K562 (cell line): ENCODE measurements around the gene FBXO21. TPM values are rescaled to one million over a fixed set of nuclear protein-coding genes. Genes with fewer than 3 reads are reported as not detected.
A peak's percentile ranks its signal among the peaks of the same experiment; 100 is the strongest.

ENCODE experiments used
- ATAC-seq: fragments of 200-7000 bp; cut with Tn5 transposase; 3 replicates; pipeline ENCODE4 v1.9.1; 2020; ENCODE audit warnings: moderate library complexity
- BruUV-seq: library from RNA; stranded (reverse); fragments of 400-500 nt; replicated peaks from 2 replicates; lab custom pipeline; 2021; lab: Mats Ljungman, UMichigan
- CTCF ChIA-PET: fragments of 300-600 bp; formaldehyde crosslinking; extraction: SDS; loops from one replicate; lab custom pipeline; 2021; ENCODE audit warnings: low intra/inter-chr PET ratio; lab: Yijun Ruan, JAX
- POLR2A ChIA-PET: fragments of 300-600, 350-650 bp; sonication (Branson Sonifier 250); formaldehyde crosslinking; extraction: SDS; loops from one replicate; lab custom pipeline; 2021; ENCODE audit warnings: antibody characterized with exemption, inconsistent platforms; lab: Yijun Ruan, JAX
- DNase-seq, 4 experiments: peaks; one replicate each; pipeline versions ENCODE4 v3.0.0 to v3.0.0-alpha.2; 2011 to 2018; ENCODE audit warnings: low spot score in 3 of 4, mixed read lengths in 3 of 4; ENCODE audit errors: extremely low read depth in 1 of 4
- FAIRE-seq: peaks from 2 replicates; lab custom pipeline; 2011; peaks lifted over from hg19 to GRCh38; lab: Jason Lieb, UNC
- H2AFZ ChIP-seq: 2 replicates; pipeline ENCODE4 v1.6.0; 2011; ENCODE audit warnings: low read depth, low read length, control low read depth, inconsistent platforms
- H3K27ac ChIP-seq: fragments of 200-600 bp; 3 replicates; pipeline ENCODE4 v1.8.0; 2011; ENCODE audit warnings: low read depth, mild to moderate bottlenecking, control low read depth, inconsistent platforms, low read length, moderate library complexity, mixed read lengths; ENCODE audit errors: extremely low read depth
- H3K27me3 ChIP-seq, 2 experiments: fragments of 300-600 bp in 1 of 2; 2 replicates in 1 of 2; 3 replicates in 1 of 2; pipeline versions ENCODE4 v1.6.0 to v1.8.0; 2011; ENCODE audit warnings: inconsistent platforms in 2 of 2, low read length in 2 of 2, mild to moderate bottlenecking in 1 of 2, mixed read lengths in 1 of 2, moderate library complexity in 1 of 2; ENCODE audit not compliant: control insufficient read depth in 2 of 2, insufficient read depth in 2 of 2
- H3K36me3 ChIP-seq: fragments of 300-600 bp; 3 replicates; pipeline ENCODE4 v1.8.0; 2011; ENCODE audit warnings: mild to moderate bottlenecking, low read length, inconsistent platforms; ENCODE audit not compliant: control insufficient read depth, insufficient read depth
- H3K4me1 ChIP-seq, 2 experiments: fragments of 200-600 bp in 1 of 2; replicated peaks in 1 of 2; 2 replicates in 1 of 2; 3 replicates in 1 of 2; pipeline versions ENCODE4 v1.5.1 to v1.8.0; 2011; ENCODE audit warnings: inconsistent platforms in 2 of 2, low read length in 2 of 2, mild to moderate bottlenecking in 1 of 2, mixed read lengths in 1 of 2, moderate library complexity in 1 of 2; ENCODE audit not compliant: control insufficient read depth in 2 of 2, insufficient read depth in 2 of 2
- H3K4me2 ChIP-seq: 2 replicates; pipeline ENCODE4 v1.6.1; 2011; ENCODE audit warnings: low read length, control low read depth, inconsistent platforms, mixed read lengths; ENCODE audit not compliant: insufficient read depth
- H3K4me3 ChIP-seq: fragments of 200-600 bp; sonication (generic), shearing (Covaris generic); 2 replicates; pipeline ENCODE4 v1.5.1; 2016; ENCODE audit warnings: control low read depth, inconsistent platforms
- H3K79me2 ChIP-seq: fragments of 200-600 bp; 3 replicates; pipeline ENCODE4 v1.8.0; 2011; ENCODE audit warnings: low read length, inconsistent platforms; ENCODE audit not compliant: control insufficient read depth, insufficient read depth
- H3K9ac ChIP-seq, 2 experiments: 2 replicates each; pipeline versions ENCODE4 v1.6.0 to v1.6.1; 2011; ENCODE audit warnings: low read depth in 2 of 2, low read length in 2 of 2, control low read depth in 1 of 2, inconsistent platforms in 1 of 2, mild to moderate bottlenecking in 1 of 2, mixed read lengths in 1 of 2; ENCODE audit not compliant: insufficient read depth in 1 of 2
- H3K9me1 ChIP-seq: one replicate; pipeline ENCODE4 v1.6.0; 2011; ENCODE audit warnings: inconsistent platforms, mild to moderate bottlenecking, low read length, moderate library complexity; ENCODE audit not compliant: control insufficient read depth, insufficient read depth
- H3K9me3 ChIP-seq: replicated peaks from 2 replicates; pipeline ENCODE4 v1.5.1; 2011; ENCODE audit warnings: low read depth, low read length, inconsistent platforms; ENCODE audit not compliant: control insufficient read depth, insufficient read depth
- H4K20me1 ChIP-seq: replicated peaks from 2 replicates; pipeline ENCODE4 v1.6.1; 2011; ENCODE audit warnings: low read length, inconsistent platforms, mixed read lengths; ENCODE audit not compliant: control insufficient read depth, insufficient read depth
- CHD2 ChIP-seq: IDR thresholded peaks from 2 replicates; pipeline ENCODE4 v1.6.1; 2011; ENCODE audit warnings: low read depth, low read length
- CTBP1 ChIP-seq: fragments of 450-650 bp; IDR thresholded peaks from 2 replicates; pipeline ENCODE4 v1.6.1; 2016; ENCODE audit warnings: borderline replicate concordance
- CTCF ChIP-seq, 3 experiments: IDR thresholded peaks in 2 of 3; conservative IDR thresholded peaks in 1 of 3; 2 replicates each; pipeline ENCODE4 v1.5.1; 2011 to 2012; ENCODE audit warnings: low read length in 3 of 3, mild to moderate bottlenecking in 3 of 3, control low read depth in 2 of 3, improper control_type of control experiment in 1 of 3, inconsistent platforms in 1 of 3, low read depth in 1 of 3, mixed read lengths in 1 of 3, moderate library complexity in 1 of 3; ENCODE audit not compliant: insufficient read depth in 2 of 3
- KLF16 ChIP-seq: IDR thresholded peaks from 2 replicates; pipeline ENCODE4 v1.6.1; 2016; ENCODE audit warnings: antibody characterized with exemption
- NRF1 ChIP-seq, 2 experiments: fragments of 450-650 bp; IDR thresholded peaks in 1 of 2; conservative IDR thresholded peaks in 1 of 2; 2 replicates each; pipeline ENCODE4 v1.6.1; 2014; ENCODE audit warnings: mild to moderate bottlenecking in 2 of 2
- RFX5 ChIP-seq: IDR thresholded peaks from 2 replicates; pipeline ENCODE4 v1.6.1; 2011; ENCODE audit warnings: low read depth, mild to moderate bottlenecking, improper control_type of control experiment, low read length
- RHOXF2B ChIP-seq: fragments of 250-450 bp; sonication (Bioruptor Pico); conservative IDR thresholded peaks from 2 replicates; pipeline ENCODE4 v1.5.1; 2021
- SMAD4 ChIP-seq: fragments of 250-450 bp; sonication (Bioruptor Pico); conservative IDR thresholded peaks from 2 replicates; pipeline ENCODE4 v1.8.0; 2021; ENCODE audit warnings: inconsistent platforms, mild to moderate bottlenecking, moderate library complexity
- SMARCC2 ChIP-seq: fragments of 450-650 bp; IDR thresholded peaks from 2 replicates; pipeline ENCODE4 v1.6.1; 2017; ENCODE audit warnings: antibody characterized with exemption, moderate library complexity, mild to moderate bottlenecking, low read depth
- XRCC5 ChIP-seq: fragments of 200-400 bp; formaldehyde crosslinking; IDR thresholded peaks from 2 replicates; pipeline ENCODE4 v1.6.1; 2017; ENCODE audit warnings: low read depth, mild to moderate bottlenecking, low read length
- ZNF23 ChIP-seq: fragments of 250-450 bp; sonication (Bioruptor Pico); IDR thresholded peaks from 2 replicates; pipeline ENCODE4 v1.4.0; 2020; ENCODE audit warnings: mild to moderate bottlenecking
- ZNF263 ChIP-seq: sonication (generic); formaldehyde crosslinking; IDR thresholded peaks from 2 replicates; pipeline ENCODE4 v1.8.0; 2022; ENCODE audit warnings: mild to moderate bottlenecking, missing genetic modification reagents, borderline replicate concordance
- WGBS: fragments of 100-300 bp; shearing (Covaris generic); methylation state at CpG from one replicate; pipeline ENCODE4 v1.1.6; 2016; ENCODE audit warnings: low coverage, mixed read lengths; ENCODE audit not compliant: insufficient coverage; ENCODE audit errors: missing lambda C conversion rate; 5-methylcytosine and 5-hydroxymethylcytosine counted together
- in situ Hi-C: fragments of 300-500 bp; cut with MboI; formaldehyde crosslinking; loops from 4 replicates; pipeline ENCODE4 v1.15.0; 2018; ENCODE audit warnings: inconsistent platforms, mixed read lengths
- intact Hi-C: fragments of 100-400 bp; cut with micrococcal nuclease; formaldehyde crosslinking; loops from 2 replicates; pipeline ENCODE4 v1.14.2; 2022
- polyA plus RNA-seq, 8 experiments: library from polyadenylated mRNA; depleted of rRNA in 4 of 8; stranded (reverse) in 5 of 8; unstranded in 3 of 8; fragments of >200 nt; fragmentation: Nextera tagmentation in 2 of 8; fragmentation: Illumina TruSeq in 1 of 8; extraction: Ambion mirVana in 2 of 8; extraction: Trizol in 1 of 8; gene quantifications; 2 replicates each; pipeline versions ENCODE4 v1.2.1 to v1.2.3, GENCODE V29; 2011 to 2014; ENCODE audit warnings: inconsistent platforms in 1 of 8, missing spikeins in 1 of 8
- total RNA-seq, 7 experiments: library from RNA; depleted of rRNA in 6 of 7; stranded (reverse); fragments of >200 nt in 6 of 7; fragmentation: Illumina TruSeq in 2 of 7; extraction: Trizol in 2 of 7; gene quantifications; 2 replicates each; pipeline versions ENCODE4 v1.2.1 to v1.2.3, GENCODE V29; 2011 to 2021; ENCODE audit warnings: low replicate concordance in 1 of 7
- TF ChIP-seq, protein P1 (sequence below): fragments of 250-450 bp; sonication (Bioruptor Pico); IDR thresholded peaks from 2 replicates; pipeline ENCODE4 v1.5.0; 2021; ENCODE audit warnings: mild to moderate bottlenecking, borderline replicate concordance

The FBXO21 gene
- total and polyA plus RNA-seq, 9 of the 15 experiments (the other 6 are each of a cell fraction or from before 2014, with no cell fraction given): 3.0 to 50.9 (median 9.1) TPM

DNA sequence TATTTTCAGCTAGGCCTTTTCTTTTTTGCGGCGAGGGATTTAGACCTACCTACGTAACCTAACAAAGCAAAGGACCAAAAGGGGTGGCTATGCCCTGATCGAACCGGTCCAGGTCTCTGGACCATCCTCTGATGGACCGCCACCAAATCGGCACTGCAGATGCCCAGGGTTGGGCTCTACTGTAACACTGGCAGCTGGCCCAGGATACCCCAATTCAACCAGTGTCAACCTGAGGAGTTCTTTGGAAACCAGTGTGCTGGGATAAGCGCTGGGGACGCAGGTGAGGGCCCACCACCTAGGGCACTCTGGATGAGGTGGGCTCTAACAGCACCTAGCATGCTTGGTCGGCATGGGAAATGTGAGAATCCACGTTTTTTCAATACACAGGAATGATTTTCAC, 32.2 kb downstream of the FBXO21 start (continued):
- TF ChIP-seq, protein P1, sequence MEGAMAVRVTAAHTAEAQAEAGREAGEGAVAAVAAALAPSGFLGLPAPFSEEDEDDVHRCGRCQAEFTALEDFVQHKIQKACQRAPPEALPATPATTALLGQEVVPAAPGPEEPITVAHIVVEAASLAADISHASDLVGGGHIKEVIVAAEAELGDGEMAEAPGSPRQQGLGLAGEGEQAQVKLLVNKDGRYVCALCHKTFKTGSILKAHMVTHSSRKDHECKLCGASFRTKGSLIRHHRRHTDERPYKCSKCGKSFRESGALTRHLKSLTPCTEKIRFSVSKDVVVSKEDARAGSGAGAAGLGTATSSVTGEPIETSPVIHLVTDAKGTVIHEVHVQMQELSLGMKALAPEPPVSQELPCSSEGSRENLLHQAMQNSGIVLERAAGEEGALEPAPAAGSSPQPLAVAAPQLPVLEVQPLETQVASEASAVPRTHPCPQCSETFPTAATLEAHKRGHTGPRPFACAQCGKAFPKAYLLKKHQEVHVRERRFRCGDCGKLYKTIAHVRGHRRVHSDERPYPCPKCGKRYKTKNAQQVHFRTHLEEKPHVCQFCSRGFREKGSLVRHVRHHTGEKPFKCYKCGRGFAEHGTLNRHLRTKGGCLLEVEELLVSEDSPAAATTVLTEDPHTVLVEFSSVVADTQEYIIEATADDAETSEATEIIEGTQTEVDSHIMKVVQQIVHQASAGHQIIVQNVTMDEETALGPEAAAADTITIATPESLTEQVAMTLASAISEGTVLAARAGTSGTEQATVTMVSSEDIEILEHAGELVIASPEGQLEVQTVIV (CRISPR knock-in tag): no peak
- no peak for TF ChIP-seq RFX5
- no peak for TF ChIP-seq ZNF23 (CRISPR knock-in tag)

- Histone ChIP-seq H3K36me3 (peaks cover 54% of the 10 kb centered on the region), H3K27ac (no peak overlapping the region), H3K27me3 (no peaks in the 10 kb centered on the region), H3K79me2 (no peaks in the 10 kb centered on the region), H3K4me2 (no peak overlapping the region), H3K9me3 (no peaks in the 10 kb centered on the region), H3K9me1 (peaks cover 4% of the 10 kb centered on the region), H4K20me1 (no peaks in the 10 kb centered on the region), H3K4me3 (no peak overlapping the region), H2AFZ (no peak overlapping the region), H3K4me1 (peaks cover 5 to 12% of the 10 kb centered on the region in 2 experiments; a peak in 3 of 5 replicates), H3K9ac (no peak overlapping the region)
- 75% methylated on average over 42 of the region's 47 CpGs for WGBS
- in situ Hi-C loops: no loop called here
- CTCF ChIA-PET: interaction anchor here (0.8 to 1.3 kb wide), 2 partner anchors 130 to 452 kb away, joined by 3 to 8 read pairs; no protein-coding TSS in a partner anchor
- intact Hi-C loops: no loop called here
- DNase-seq (peak; percentile 89 to 96 (median 92)), ATAC-seq (peak; percentile 99), FAIRE-seq (peak; percentile 93)
- POLR2A ChIA-PET: interaction anchor here (0.8 kb wide), 1 partner anchor 26 kb away, joined by 4 read pairs; no protein-coding TSS in a partner anchor
- no TSS peak for BruUV-seq
- TF ChIP-seq SMAD4 (CRISPR knock-in tag): 0 out of 2 replicates have a peak, but pooled peaks have one; percentile 18
- TF ChIP-seq KLF16: peak; percentile 23; the same call in 1 of the 2 replicates
- no peak for TF ChIP-seq SMARCC2
- TF ChIP-seq CHD2: peak; percentile 48; the same call in 1 of the 2 replicates
- 0 out of 2 replicates have a peak, but pooled peaks have one; percentile 46 for TF ChIP-seq XRCC5
- peak; percentile 95 to 99 (median 98) for TF ChIP-seq CTCF (IDR thresholded peaks at IDR 0.05 in 2 of 3, conservative IDR thresholded peaks at IDR 0.05 in 1 of 3; ENCODE audit: insufficient read depth in 2 of 3, low read depth in 1 of 3, low read length in 3 of 3)
- no peak for TF ChIP-seq RHOXF2B
- peak; percentile 77 for TF ChIP-seq ZNF263 (CRISPR knock-in tag)
- peak; percentile 32 to 52 for TF ChIP-seq NRF1 (conservative IDR thresholded peaks at IDR 0.05 in 1 of 2, IDR thresholded peaks at IDR 0.05 in 1 of 2)
- TF ChIP-seq CTBP1: peak; percentile 41; the same call in 1 of the 2 replicates
Observed at GRCh38 chr12:117155278-117156060, 34.8 kb downstream of the FBXO21 start.
